GM18502 (cell line): ENCODE data around the gene PLEKHA8.

ENCODE experiments used
- ATAC-seq: cut with Tn5 transposase; IDR thresholded peaks from one replicate; pipeline ENCODE4 v1.9.1; 2021; ENCODE audit warnings: mild to moderate bottlenecking; ENCODE audit not compliant: unreplicated experiment, poor library complexity

Gene PLEKHA8

DNA sequence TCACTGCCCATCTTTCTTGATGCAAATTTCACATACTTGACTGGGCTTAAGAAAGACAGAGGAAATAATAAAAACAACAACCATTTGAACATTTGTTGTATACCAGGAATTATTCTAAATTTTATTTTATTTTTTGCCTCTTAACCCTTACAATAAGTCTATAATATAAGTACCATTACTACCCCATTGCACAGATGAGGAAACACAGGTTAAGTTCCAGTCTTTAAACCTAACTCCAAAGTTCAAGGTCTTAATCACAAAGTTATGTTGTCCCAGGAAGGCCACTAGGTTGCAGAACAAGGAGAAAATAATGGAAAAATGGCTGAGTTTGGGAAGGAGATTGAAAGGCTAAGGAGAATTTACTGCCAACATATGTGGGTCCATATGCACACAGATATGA lies 5.2 kb upstream of the PLEKHA8 start:
- ATAC-seq, result no peak

DNA sequence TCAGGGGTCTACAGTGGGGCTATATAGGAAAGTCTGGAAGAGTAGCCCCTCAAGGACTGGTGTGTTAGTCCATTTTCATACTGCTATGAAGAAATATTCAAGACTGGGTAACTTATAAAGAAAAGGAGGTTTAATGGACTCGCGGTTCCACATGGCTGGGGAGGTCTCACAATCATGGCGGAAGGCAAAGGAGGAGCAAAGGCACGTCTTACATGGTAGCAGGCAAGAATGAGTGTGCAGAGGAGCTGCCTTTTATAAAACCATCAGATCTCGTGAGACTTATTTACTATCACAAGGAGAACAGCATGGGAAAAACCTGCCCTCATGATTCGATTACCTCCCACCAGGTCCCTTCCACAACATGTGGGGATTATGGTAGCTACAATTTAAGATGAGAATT lies 4.7 kb upstream of the PLEKHA8 start:
- ATAC-seq, result no peak

DNA sequence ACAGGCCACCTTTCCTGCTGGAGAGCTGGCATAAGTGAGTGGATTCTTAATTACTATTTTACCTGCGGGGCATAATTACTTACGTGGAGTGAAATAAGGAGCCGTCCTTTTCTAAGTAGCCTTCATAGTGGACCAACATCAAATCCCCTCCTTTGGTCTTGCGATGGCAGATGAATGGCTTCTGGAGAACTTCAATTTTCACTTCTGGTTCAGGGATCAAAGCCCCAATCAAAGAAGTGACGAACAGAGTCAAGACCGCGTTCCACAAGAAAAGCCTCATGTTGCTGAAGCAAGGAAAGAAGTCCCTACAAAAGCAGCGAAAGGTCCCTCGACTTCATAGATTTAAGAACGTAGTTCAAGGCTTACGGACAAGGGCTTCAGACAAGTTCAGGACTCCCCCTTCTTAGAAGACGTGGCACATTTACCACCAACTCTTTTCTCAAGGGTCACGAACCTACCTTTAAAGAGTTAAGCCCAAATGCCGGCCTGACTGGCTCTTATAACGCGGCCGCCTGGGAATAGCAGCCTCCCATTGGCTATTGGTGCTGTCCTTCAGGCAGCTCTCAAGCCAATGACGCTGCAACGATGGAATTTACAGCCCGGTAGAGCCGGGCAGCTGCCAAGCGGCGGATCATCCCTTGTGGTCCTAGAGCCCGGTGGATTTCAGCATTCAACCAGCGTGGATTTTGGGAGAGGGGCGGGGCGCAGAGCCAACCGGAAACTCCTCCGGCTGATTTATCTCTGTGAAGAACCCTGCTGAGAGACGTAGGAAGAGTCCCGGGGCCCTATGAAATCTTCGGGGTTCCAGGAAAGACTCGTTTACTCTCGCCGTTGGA lies 1.8 kb upstream of the PLEKHA8 start, which contains the start of gene FKBP14:
FKBP14 (minus strand) TSS at position 474 of the 836 bp plus-strand sequence; CDS start at position 280, 194 bp downstream.
- peak; percentile 81 for ATAC-seq

DNA sequence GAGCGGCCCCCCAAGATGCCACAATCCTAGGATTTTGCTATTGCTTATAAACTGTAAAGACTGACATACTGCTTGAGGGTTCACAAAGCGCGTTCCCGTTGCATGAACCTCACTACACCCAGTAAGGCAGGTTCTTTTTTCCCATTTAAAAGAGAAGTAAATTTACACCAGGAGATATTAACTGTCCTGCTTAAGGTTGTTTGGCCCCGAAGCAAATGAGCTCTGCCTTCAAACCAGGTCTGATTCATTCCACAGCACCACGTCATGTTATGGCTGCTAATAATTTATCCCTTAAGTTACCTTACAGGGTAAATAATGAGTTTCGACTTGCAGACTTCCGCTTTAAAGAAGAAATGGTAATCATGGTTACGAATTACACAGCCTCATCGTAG lies 1.2 kb upstream of the PLEKHA8 start:
- ATAC-seq, result peak; percentile 19

DNA sequence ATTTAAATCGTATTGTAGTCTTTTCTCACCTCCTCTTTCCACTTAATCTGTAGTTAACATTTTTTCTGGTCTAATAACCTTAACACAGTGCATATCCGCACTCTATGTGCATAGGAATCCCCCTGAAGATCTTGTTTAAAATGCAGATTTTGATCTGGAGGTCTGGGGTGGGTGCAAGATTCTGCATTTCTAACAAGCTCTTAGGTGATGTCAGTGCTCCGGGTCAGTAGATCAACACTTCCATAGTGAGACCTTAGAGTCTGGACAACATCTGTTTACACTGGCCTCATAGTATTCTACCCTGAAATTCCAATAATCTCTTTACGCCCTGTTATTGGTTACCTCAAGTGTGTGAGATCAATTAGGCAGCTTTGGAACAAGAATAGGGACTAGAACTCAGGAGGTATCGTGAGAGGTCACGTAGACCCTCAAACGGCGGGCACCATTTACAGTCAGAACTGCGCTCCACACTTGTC lies 434 bp upstream of the PLEKHA8 start:
- ATAC-seq, result peak; percentile 1

DNA sequence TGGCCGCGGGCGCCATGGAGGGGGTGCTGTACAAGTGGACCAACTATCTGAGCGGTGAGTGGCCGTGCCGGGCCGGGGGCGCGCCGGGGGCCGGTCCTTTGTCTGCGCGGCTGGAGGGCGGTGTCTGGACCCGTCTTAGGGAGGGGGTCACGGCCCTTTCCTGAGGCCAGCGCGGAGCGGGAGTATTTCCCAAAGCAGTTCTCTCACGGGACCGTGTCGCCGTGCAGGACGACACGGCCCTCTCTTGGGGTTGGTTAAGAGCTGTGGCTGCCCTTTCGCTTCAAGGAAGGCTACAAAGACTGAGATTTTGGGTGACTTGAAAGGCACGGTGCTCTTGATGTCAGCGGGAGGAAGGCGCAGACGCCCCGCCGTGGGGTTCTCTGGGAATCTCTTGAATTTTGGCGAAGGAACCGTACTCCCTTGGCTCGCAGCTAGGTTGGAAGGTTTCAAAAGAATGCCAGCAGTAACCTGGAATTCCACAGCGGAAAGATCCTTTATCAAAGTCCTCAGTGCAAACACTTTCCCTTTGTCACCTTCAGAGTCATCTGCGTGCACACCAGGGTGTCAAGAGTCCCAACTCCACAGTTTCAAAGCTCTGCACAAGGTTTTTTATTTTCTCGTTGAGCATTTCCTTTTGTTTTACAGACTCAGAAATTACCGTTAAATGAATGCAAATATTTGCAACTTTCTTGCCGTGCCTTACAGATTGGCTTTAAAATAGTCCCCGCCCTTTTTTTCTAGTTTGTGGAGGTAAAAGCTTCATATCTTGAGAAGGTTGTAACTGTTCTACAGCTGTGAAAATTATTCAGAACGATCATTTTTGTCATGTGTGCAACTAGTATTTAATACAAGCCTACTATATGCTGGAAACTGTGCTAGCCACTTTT lies 780 bp downstream of the PLEKHA8 start:
- peak; percentile 20 for ATAC-seq

DNA sequence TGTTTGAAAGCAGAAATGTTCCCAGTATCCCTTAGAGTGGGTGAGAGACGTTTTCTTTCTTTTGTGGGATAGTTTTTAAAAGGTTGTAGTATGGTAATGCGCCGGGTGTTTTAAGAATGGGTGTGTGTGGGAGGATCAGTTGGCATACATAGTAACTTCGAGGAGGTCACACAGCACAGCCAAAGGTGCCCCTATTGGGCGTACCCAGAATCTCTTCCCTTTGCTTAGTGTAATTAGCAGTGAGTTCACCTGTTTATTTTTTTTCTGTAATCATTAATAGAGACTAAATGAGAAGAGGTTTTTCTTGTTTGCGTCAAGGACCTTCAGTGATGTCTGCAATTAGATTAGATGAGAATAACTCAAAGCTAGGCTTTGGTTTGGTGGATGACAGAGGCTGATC lies 1.5 kb downstream of the PLEKHA8 start:
- ATAC-seq, result no peak

DNA sequence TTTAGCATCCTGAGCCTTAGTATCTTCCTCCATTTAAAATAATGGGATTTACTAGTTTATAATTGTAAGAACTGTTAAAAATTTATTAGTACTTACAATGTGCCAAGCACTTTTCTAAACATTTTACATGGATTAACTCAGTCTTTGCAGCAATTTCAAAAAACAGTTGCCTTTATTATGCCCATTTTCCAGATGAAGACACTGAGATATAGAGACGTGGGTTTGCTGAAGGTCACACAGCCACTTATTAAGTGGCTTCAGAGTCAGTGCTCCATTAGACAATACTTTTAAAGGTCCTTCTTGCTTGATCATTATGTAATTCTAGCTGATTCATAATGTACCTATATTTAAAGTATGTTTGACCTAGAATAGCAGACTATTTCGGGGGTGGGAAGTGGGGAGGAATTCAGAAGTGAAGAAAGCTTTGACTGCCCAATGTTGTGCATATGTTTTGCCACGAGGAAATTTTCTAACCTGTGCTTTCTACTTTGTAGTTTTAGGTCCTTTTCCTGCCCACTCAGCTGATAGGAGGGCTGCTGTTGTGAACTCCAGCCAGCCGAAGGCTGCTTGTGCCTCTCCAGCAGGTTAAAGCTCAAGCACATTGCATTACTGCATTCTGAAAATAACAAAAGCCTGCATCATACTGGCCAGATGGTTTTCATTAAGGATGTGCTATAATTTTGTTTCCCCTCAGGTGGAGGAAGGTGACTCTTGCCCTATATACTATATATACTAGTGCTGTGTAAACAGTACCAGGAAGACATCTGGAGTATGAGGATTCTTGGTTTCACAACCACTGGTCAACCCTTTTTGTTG lies 4.3 kb downstream of the PLEKHA8 start:
- ATAC-seq, result no peak

DNA sequence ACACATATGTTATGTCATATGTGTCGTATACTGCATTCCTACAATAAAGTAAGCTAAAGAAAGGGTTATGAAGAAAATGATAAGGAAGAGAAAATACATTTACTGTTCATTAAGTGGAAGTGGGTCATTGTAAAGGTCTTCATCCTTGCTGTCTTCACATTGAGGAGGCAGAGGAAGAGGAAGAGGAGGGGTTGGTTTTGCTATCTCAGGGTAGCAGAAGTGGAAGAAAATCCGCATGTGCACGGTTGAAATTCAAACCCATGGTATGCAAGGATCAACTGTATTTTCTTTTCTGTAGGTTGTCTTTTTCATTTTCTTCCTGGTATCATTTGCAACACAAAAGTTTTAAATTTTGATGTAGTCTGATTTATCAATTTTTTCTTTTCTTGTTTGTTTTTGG lies 6.3 kb downstream of the PLEKHA8 start:
- ATAC-seq, result no peak

DNA sequence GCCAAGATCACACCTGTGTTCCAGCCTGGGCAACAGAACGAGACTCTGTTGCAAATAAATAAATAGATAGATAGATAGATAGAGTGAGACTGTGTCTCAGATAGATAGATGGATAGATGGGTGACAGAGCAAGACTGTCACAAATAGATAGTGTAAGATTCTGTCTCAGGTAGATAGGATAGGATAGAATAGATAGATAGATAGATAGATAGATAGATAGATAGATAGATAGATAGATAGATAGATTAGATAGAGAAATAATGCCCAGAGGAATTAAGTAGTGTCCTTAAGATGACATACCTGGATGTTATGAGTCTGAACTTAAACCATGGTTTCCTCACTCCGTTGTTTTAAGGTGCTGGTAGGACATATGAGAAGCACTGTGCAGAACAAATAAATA lies 8.0 kb downstream of the PLEKHA8 start:
- ATAC-seq, result no peak

DNA sequence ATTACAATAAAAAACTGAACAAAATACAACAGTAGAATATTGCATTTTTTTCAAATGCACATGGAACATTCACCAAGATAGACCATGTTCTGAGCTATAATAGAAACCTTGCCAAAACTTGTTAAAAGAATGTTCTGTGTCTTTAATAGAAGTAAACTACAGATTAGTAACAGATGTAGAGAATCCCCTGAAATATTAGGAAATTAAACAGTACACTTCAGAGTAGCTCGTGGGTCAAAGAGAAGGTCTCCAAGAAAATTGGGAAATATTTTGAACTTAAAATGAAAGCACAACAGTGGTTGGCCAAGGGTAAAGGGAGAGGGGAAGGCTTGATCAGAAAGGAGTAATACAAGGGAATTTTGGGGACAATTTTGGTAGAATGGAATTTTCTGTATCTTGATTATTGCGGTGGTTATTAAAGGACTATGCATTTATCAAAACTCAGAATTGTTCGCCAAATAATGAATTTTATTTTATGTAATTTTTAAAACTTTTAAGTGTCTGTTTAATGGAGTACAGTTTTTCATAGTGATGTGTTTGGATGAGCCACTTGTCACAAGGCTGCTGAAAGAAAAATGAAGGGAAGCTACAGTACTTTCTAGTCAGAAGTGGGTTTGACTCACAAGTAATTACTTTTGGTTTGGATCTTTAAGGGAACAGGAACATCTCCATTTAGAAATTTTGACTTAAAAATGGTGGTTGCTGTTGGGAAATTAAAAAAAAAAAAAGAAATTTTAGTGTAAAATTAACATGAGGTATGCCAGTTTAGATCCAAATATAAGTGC lies 10.2 kb downstream of the PLEKHA8 start:
- no peak for ATAC-seq

DNA sequence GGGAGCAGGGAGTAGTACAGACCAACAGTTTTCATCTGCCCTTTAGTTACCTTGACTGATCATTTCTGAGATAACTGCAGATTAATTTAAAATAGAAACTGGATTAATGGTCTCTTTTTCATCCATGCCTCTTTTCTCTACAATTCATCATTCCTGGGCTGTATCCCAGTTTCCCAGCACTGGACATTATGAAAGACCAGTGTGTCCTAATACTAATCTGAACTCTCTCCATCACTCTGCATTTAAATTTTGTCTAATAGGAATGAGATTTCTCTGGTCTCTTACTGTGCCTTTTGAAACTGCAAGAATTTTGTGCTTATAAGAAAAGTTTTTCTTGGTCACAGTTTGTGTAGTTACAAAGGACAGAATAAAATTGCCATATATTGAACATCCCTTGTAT lies 12.7 kb downstream of the PLEKHA8 start:
- no peak for ATAC-seq

DNA sequence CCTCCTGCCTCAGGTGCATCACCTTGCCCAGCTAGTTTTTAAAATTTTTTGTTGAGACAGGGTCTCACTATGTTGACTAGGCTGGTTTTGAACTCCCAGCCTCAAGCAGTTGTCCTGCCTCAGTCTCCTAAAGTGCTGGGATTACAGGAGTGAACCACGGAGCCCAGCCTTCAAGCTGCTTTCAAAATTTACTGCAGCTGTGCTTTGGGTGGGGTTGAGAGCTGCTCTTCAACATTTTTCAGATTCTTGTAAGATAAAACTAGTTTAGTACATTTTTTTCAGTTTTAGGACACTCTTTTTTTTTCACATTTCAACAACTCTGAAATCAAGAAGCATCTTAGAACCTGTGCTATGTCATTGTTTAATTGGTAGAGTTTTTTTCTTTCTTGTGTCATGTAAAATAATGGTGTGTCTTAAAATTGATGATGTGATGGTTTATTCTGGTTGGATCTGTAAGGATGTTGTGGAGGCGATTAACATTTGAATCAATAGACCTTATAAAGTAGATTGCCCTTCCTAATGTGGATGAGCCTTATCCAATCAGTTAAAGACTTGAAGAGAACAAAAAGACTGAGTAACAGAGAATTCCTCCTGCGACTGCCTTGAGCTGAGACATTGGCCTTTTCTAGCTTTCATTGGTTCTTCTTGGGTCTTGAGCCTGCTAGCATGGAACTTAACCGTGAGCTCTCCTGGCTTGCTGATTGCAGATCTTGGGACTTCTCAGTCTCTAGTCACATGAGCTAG lies 13.5 kb downstream of the PLEKHA8 start:
- ATAC-seq, result no peak

DNA sequence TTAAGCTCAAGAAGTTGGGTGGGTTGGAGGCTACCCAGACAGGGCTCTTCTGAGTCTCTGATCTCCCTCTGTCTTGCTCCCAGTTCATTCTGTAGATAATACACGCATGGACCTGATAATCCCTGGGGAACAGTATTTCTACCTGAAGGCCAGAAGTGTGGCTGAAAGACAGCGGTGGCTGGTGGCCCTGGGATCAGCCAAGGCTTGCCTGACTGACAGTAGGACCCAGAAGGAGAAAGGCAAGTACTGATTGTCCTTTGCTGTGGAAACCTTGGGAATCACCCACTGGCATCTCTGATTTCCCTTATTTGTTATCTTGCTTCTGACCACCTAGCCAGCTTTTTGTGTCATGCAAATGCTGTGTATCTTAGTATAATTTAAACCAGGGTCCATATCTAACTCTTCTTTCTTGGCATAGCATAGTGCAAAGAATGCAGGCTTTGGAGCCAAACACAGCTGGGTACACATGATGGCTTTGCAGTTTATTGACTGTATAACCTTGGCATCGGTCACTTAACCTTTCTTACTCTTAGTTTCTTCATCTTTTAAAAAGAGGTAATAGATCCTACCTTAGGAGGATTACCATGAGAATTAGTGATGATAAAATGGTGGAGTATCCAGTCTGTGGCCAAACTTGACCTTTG lies 18.0 kb downstream of the PLEKHA8 start:
- no peak for ATAC-seq

DNA sequence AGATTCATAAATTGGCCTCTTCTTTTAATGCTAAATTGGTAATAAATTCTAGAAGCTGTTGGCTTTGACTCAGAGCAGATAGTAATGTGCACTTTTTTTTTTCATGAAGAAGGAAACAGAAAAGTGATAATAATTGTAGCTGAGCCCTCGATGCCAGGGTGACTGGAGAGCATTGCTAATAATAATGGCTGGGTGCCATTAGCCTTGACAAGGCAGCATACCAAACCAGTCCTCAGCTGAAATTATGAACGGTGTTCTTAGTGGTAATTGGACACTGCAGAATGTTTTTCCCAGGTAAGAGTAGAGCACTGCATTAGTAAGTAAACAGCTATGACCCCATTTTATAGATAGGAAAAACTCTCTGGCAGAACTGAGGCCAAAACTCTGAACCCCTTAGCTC lies 18.9 kb downstream of the PLEKHA8 start:
- ATAC-seq, result no peak

DNA sequence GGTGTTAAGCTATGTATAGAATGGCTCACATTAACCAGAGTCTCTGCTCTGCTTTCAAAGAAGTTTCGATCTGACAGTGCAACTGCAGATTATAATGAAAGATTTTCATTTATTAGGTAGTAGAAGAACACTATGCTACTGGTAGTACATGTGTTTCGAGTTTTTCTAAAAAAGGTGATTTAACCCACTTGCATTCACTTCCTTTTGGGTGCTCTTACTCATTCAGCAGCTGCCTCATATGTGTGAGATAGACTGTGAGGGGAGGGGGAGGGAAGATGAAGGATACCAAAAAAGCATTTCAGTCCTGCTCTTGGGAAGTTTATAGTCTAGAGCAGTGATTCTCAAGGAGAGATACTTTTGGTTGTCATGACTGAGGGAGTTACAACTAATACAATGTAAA lies 20.4 kb downstream of the PLEKHA8 start:
- ATAC-seq, result no peak

DNA sequence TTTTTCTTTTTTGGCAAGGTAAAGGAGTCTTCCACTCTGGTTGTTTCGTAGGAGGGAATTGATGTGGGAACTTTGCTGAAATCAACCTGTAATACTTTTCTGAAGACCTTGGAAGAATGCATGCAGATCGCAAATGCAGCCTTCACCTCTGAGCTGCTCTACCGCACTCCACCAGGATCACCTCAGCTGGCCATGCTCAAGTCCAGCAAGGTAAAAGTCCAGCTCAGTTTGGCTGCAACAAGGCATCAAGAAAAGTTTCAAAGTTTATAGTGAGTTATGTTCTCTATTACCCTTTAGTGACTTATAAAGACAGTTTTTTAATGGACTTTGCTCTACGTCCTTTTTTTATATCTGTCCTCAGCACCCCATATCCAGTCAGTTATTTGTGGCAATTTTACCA lies 21.0 kb downstream of the PLEKHA8 start:
- no peak for ATAC-seq

DNA sequence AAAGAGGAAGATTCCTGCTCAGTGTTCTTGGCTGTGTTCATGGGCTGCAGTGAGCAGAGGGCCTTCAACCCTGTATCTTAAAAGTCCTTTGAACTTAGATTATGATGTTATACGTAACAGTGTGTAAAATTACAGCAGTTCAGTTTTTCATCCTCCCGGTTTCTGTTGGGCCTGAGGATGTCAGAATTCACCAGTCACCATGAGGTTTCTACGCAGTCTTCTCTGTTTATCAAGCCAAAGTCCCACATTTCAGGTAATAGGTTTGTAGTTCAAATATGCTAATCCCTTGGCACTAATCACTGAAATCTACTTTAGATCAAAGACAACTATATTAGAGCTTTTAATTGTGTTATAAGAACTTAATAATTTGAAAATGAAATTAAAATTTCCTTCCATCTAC lies 24.9 kb downstream of the PLEKHA8 start:
- ATAC-seq, result no peak
